Effector memory CD4-positive, alpha-beta T cell (primary cell): ENCODE measurements around the gene ADGRB2.

Experiments used
- DNase-seq, 3 donors: peaks; one replicate each; pipeline ENCODE4 v3.0.0-alpha.2; 2020
- H3K27ac ChIP-seq: 2 replicates; pipeline ENCODE4 v1.7.0; 2013; ENCODE audit warnings: mild to moderate bottlenecking, low read length, moderate library complexity; ENCODE audit not compliant: insufficient read depth, poor library complexity, severe bottlenecking
- H3K27me3 ChIP-seq: replicated peaks from 2 replicates; pipeline ENCODE4 v1.7.0; 2013; ENCODE audit warnings: mild to moderate bottlenecking, low read length; ENCODE audit not compliant: insufficient read depth, control insufficient read depth, poor library complexity, severe bottlenecking
- H3K36me3 ChIP-seq: 2 replicates; pipeline ENCODE4 v1.7.0; 2013; ENCODE audit warnings: mild to moderate bottlenecking, low read length, moderate library complexity; ENCODE audit not compliant: control insufficient read depth, insufficient read depth
- H3K4me1 ChIP-seq: 2 replicates; pipeline ENCODE4 v1.7.0; 2013; ENCODE audit warnings: low read length, mild to moderate bottlenecking; ENCODE audit not compliant: control insufficient read depth, insufficient read depth, poor library complexity, severe bottlenecking
- H3K4me3 ChIP-seq: 2 replicates; pipeline ENCODE4 v1.7.0; 2013; ENCODE audit warnings: low read length, low read depth, mild to moderate bottlenecking; ENCODE audit not compliant: insufficient read depth, poor library complexity, severe bottlenecking
- H3K9me3 ChIP-seq: 2 replicates; pipeline ENCODE4 v1.7.0; 2013; ENCODE audit warnings: mild to moderate bottlenecking, low read length, moderate library complexity; ENCODE audit not compliant: control insufficient read depth

The ADGRB2 gene

GRCh38 chr1:31726715-31727114 lies 37.4 kb downstream of the ADGRB2 start:
- Histone ChIP-seq H3K27ac (no peak overlapping the region), H3K27me3 (no peaks in the 10 kb centered on the region), H3K4me3 (no peak overlapping the region), H3K4me1 (no peaks in the 10 kb centered on the region), H3K36me3 (no peaks in the 10 kb centered on the region), H3K9me3 (no peaks in the 10 kb centered on the region)
- DNase-seq, result no peak

GRCh38 chr1:31725777-31726535 lies 38.2 kb downstream of the ADGRB2 start:
- Histone ChIP-seq H3K27ac (no peak overlapping the region), H3K27me3 (no peaks in the 10 kb centered on the region), H3K9me3 (no peaks in the 10 kb centered on the region), H3K4me1 (no peaks in the 10 kb centered on the region), H3K36me3 (no peaks in the 10 kb centered on the region), H3K4me3 (no peak overlapping the region)
- DNase-seq, result no peak

GRCh38 chr1:31725134-31725533 lies 39.0 kb downstream of the ADGRB2 start:
- DNase-seq, result no peak
- Histone ChIP-seq H3K36me3 (no peaks in the 10 kb centered on the region), H3K27me3 (no peaks in the 10 kb centered on the region)

GRCh38 chr1:31723828-31724359 lies 40.2 kb downstream of the ADGRB2 start:
- H3K4me3 ChIP-seq, result no peak overlapping the region
- DNase-seq, result no peak
- no peaks in the 10 kb centered on the region for H3K4me1 ChIP-seq
- no peaks in the 10 kb centered on the region for H3K9me3 ChIP-seq
- H3K27ac ChIP-seq, result no peak overlapping the region
- H3K36me3 ChIP-seq, result no peaks in the 10 kb centered on the region
- no peaks in the 10 kb centered on the region for H3K27me3 ChIP-seq

More at GRCh38 chr1:31725134-31725533, 39.0 kb downstream of the ADGRB2 start:
- no peak overlapping the region for H3K4me3 ChIP-seq
- no peaks in the 10 kb centered on the region for H3K9me3 ChIP-seq
- H3K27ac ChIP-seq, result no peak overlapping the region
- H3K4me1 ChIP-seq, result no peaks in the 10 kb centered on the region

- no peak for DNase-seq
- peaks cover 18% of the 10 kb centered on the region for H3K4me1 ChIP-seq
Measured at GRCh38 chr1:31718327-31718897, 45.7 kb downstream of the ADGRB2 start.

GRCh38 chr1:31717341-31717740 lies 46.8 kb downstream of the ADGRB2 start:
- peaks cover 20% of the 10 kb centered on the region for H3K27me3 ChIP-seq
- peaks cover 18% of the 10 kb centered on the region for H3K4me1 ChIP-seq
- H3K9me3 ChIP-seq, result no peaks in the 10 kb centered on the region
- DNase-seq, result no peak
- H3K36me3 ChIP-seq, result no peaks in the 10 kb centered on the region
- H3K4me3 ChIP-seq, result no peak overlapping the region
- H3K27ac ChIP-seq, result no peak overlapping the region

More at GRCh38 chr1:31718327-31718897, 45.7 kb downstream of the ADGRB2 start:
- peaks cover 20% of the 10 kb centered on the region for H3K27me3 ChIP-seq
- H3K4me3 ChIP-seq, result no peak overlapping the region
- no peaks in the 10 kb centered on the region for H3K36me3 ChIP-seq
- no peak overlapping the region for H3K27ac ChIP-seq
- no peaks in the 10 kb centered on the region for H3K9me3 ChIP-seq

- Histone ChIP-seq H3K9me3 (no peaks in the 10 kb centered on the region), H3K27ac (no peak overlapping the region), H3K27me3 (peaks cover 20% of the 10 kb centered on the region), H3K4me3 (no peak overlapping the region), H3K36me3 (no peaks in the 10 kb centered on the region), H3K4me1 (peaks cover 18% of the 10 kb centered on the region)
- no peak for DNase-seq
Measured at GRCh38 chr1:31715873-31716220, 48.3 kb downstream of the ADGRB2 start.

- no peak overlapping the region for H3K27ac ChIP-seq
- H3K4me3 ChIP-seq, result peak overlapping the region; percentile 32
- peaks cover 18% of the 10 kb centered on the region for H3K4me1 ChIP-seq
- no peaks in the 10 kb centered on the region for H3K36me3 ChIP-seq
- H3K27me3 ChIP-seq, result peaks cover 20% of the 10 kb centered on the region
- no peak for DNase-seq
- no peaks in the 10 kb centered on the region for H3K9me3 ChIP-seq
Measured at GRCh38 chr1:31715087-31715872, 48.9 kb downstream of the ADGRB2 start.

- peaks cover 18% of the 10 kb centered on the region for H3K4me1 ChIP-seq
- H3K27ac ChIP-seq, result no peak overlapping the region
- no peaks in the 10 kb centered on the region for H3K36me3 ChIP-seq
- H3K27me3 ChIP-seq, result peaks cover 20% of the 10 kb centered on the region
- no peaks in the 10 kb centered on the region for H3K9me3 ChIP-seq
- H3K4me3 ChIP-seq, result no peak overlapping the region
- no peak for DNase-seq
Measured at GRCh38 chr1:31714442-31715086, 49.6 kb downstream of the ADGRB2 start.
